Naive thymus-derived CD4-positive, alpha-beta T cell (primary cell): ENCODE results near the gene MALT1. TPM values are rescaled to one million over a fixed set of nuclear protein-coding genes. Genes with fewer than 3 reads are reported as not detected.
A peak's percentile ranks its signal among the peaks of the same experiment; 100 is the strongest.

Experiments used
- ATAC-seq: fragments of 150-1000 bp; cut with Tn5 transposase; 2 replicates; pipeline ENCODE4 v1.10.0; 2021; ENCODE audit warnings: mild to moderate bottlenecking, moderate library complexity
- CTCF ChIA-PET: fragments of 350-600 bp; sonication (Branson Sonifier 250); formaldehyde crosslinking; loops from one replicate; lab custom pipeline; 2021; ENCODE audit warnings: antibody characterized with exemption; lab: Charles Lee
- POLR2A ChIA-PET: fragments of 350-600 bp; sonication (Branson Sonifier 250); formaldehyde crosslinking; loops from one replicate; lab custom pipeline; 2021; ENCODE audit warnings: antibody characterized with exemption, inconsistent platforms; lab: Charles Lee
- DNase-seq, 9 donors: peaks; one replicate each; pipeline versions ENCODE4 v3.0.0 to v3.0.0-alpha.2; 2020 to 2022; ENCODE audit warnings: mixed read lengths in 1 of 9
- H3K27ac ChIP-seq: one replicate; pipeline ENCODE4 v1.7.0; 2013; ENCODE audit warnings: mild to moderate bottlenecking, low read depth, low read length, moderate library complexity
- H3K27me3 ChIP-seq, 2 donors: one replicate each; pipeline ENCODE4 v1.7.0; 2013; ENCODE audit warnings: low read length in 2 of 2, mild to moderate bottlenecking in 2 of 2, moderate library complexity in 2 of 2; ENCODE audit not compliant: control insufficient read depth in 2 of 2, insufficient read depth in 2 of 2
- H3K36me3 ChIP-seq, 3 experiments: 1 replicate in 2 of 3; 2 replicates in 1 of 3; pipeline ENCODE4 v1.7.0; 2013; ENCODE audit warnings: low read length in 3 of 3, mild to moderate bottlenecking in 3 of 3, moderate library complexity in 1 of 3; ENCODE audit not compliant: insufficient read depth in 3 of 3, control insufficient read depth in 2 of 3
- H3K4me1 ChIP-seq, 2 donors: one replicate each; pipeline ENCODE4 v1.7.0; 2013; ENCODE audit warnings: low read length in 2 of 2, mild to moderate bottlenecking in 2 of 2, moderate library complexity in 1 of 2; ENCODE audit not compliant: control insufficient read depth in 2 of 2, insufficient read depth in 2 of 2
- H3K4me3 ChIP-seq: 2 replicates; pipeline ENCODE4 v1.7.0; 2013; ENCODE audit warnings: mild to moderate bottlenecking, low read length
- H3K9me3 ChIP-seq, 3 experiments: 1 replicate in 2 of 3; 2 replicates in 1 of 3; pipeline ENCODE4 v1.7.0; 2013; ENCODE audit warnings: low read length in 3 of 3; ENCODE audit not compliant: control insufficient read depth in 2 of 3
- H3K27ac Mint-ChIP-seq, 9 donors: one replicate each; pipeline ENCODE4 v1.8.0; 2020 to 2022; ENCODE audit warnings: mixed read lengths in 9 of 9, mild to moderate bottlenecking in 8 of 9, moderate library complexity in 5 of 9, inconsistent platforms in 2 of 9
- H3K27me3 Mint-ChIP-seq, 5 donors: one replicate each; pipeline ENCODE4 v1.8.0; 2021 to 2022; ENCODE audit warnings: mixed read lengths in 5 of 5, mild to moderate bottlenecking in 1 of 5
- H3K36me3 Mint-ChIP-seq, 5 donors: one replicate each; pipeline ENCODE4 v1.8.0; 2020 to 2022; ENCODE audit warnings: mixed read lengths in 5 of 5, mild to moderate bottlenecking in 3 of 5, inconsistent platforms in 1 of 5
- H3K4me1 Mint-ChIP-seq, 7 donors: one replicate each; pipeline ENCODE4 v1.8.0; 2020 to 2022; ENCODE audit warnings: mixed read lengths in 7 of 7, mild to moderate bottlenecking in 3 of 7, inconsistent platforms in 1 of 7
- H3K4me3 Mint-ChIP-seq, 10 donors: one replicate each; pipeline ENCODE4 v1.8.0; 2020 to 2022; ENCODE audit warnings: mild to moderate bottlenecking in 10 of 10, mixed read lengths in 10 of 10, moderate library complexity in 6 of 10, inconsistent platforms in 2 of 10
- H3K9me3 Mint-ChIP-seq, 11 donors: one replicate each; pipeline ENCODE4 v1.8.0; 2020 to 2022; ENCODE audit warnings: mixed read lengths in 11 of 11, mild to moderate bottlenecking in 4 of 11, inconsistent platforms in 1 of 11, moderate library complexity in 1 of 11
- intact Hi-C, 2 donors: fragments of 100-400 bp; cut with micrococcal nuclease; formaldehyde crosslinking; loops; one replicate each; pipeline ENCODE4 v1.15.1; 2023
- polyA plus RNA-seq, 2 donors: library from polyadenylated mRNA; unstranded; fragments of 300-500 nt; fragmentation: Illumina TruSeq; gene quantifications; one replicate each; pipeline ENCODE4 v1.2.3, GENCODE V29; 2021
- total RNA-seq, 6 experiments: library from RNA in 5 of 6; stranded (reverse) in 5 of 6; gene quantifications; 1 replicate in 5 of 6; 2 replicates in 1 of 6; pipeline ENCODE4 v1.2.3 and lab custom pipeline; 2021 to 2026

MALT1 gene
- total and polyA plus RNA-seq, 7 experiments from 2014 or later = 43.8 to 101 (median 67.9) TPM

- POLR2A ChIA-PET = interaction anchor here (5.8 kb wide), 1 partner anchor 8 kb away, joined by 101 read pairs; the partner anchor contains the start of gene MALT1
- Histone ChIP-seq H3K27ac (no peak overlapping the region), H3K36me3 (no peaks in the 10 kb centered on the region), H3K27me3 (no peaks in the 10 kb centered on the region), H3K4me3 (no peak overlapping the region), H3K4me1 (peaks cover 24 to 31% of the 10 kb centered on the region in 2 donors), H3K9me3 (no peaks in the 10 kb centered on the region)
- CTCF ChIA-PET = no interaction called here
- no peak for ATAC-seq
- Mint-ChIP-seq H3K4me3 (no peak overlapping the region), H3K27ac (peak overlapping the region in 1 of 9 donors; percentile 9), H3K36me3 (peaks cover 0 to 21% (median 9%) of the 10 kb centered on the region in 5 donors), H3K27me3 (no peaks in the 10 kb centered on the region), H3K9me3 (no peaks in the 10 kb centered on the region), H3K4me1 (peaks cover 33 to 62% (median 55%) of the 10 kb centered on the region in 7 donors)
- intact Hi-C loops = no loop called here
- no peak for DNase-seq
Observed at GRCh38 chr18:58662118-58662517, 9.1 kb upstream of the MALT1 start.

GRCh38 chr18:58666176-58666575, 5.1 kb upstream of the MALT1 start:
- Mint-ChIP-seq H3K4me1 (peaks cover 21 to 53% (median 43%) of the 10 kb centered on the region in 7 donors), H3K4me3 (no peak overlapping the region), H3K27me3 (peaks cover 0 to 6% (median 0%) of the 10 kb centered on the region in 5 donors), H3K9me3 (peaks cover 0 to 2% (median 0%) of the 10 kb centered on the region in 11 donors), H3K27ac (no peak overlapping the region), H3K36me3 (peaks cover 0 to 12% (median 3%) of the 10 kb centered on the region in 5 donors)
- Histone ChIP-seq H3K4me3 (no peak overlapping the region), H3K36me3 (no peaks in the 10 kb centered on the region), H3K9me3 (no peaks in the 10 kb centered on the region), H3K27ac (no peak overlapping the region), H3K4me1 (peaks cover 0 to 6% of the 10 kb centered on the region in 2 donors), H3K27me3 (no peaks in the 10 kb centered on the region)
- DNase-seq (no peak), ATAC-seq (no peak)
- POLR2A ChIA-PET = interaction anchor here (0.7 kb wide), 1 partner anchor 27 kb away, joined by 4 read pairs; no protein-coding TSS in a partner anchor
- CTCF ChIA-PET = interaction anchor here (0.7 kb wide), 1 partner anchor 73 kb away, joined by 3 read pairs; no protein-coding TSS in a partner anchor
- intact Hi-C loops = no loop called here

GRCh38 chr18:58668211-58668610, 3.1 kb upstream of the MALT1 start:
- intact Hi-C loops = no loop called here
- CTCF ChIA-PET = no interaction called here

GRCh38 chr18:58668897-58669296, 2.4 kb upstream of the MALT1 start:
- H3K36me3 ChIP-seq = no peaks in the 10 kb centered on the region
- ATAC-seq (no peak), DNase-seq (no peak)
- intact Hi-C loops = no loop called here
- H3K9me3 ChIP-seq = no peaks in the 10 kb centered on the region
- H3K4me1 ChIP-seq = peaks cover 12 to 16% of the 10 kb centered on the region in 2 donors
- Mint-ChIP-seq H3K36me3 (peaks cover 0 to 6% (median 2%) of the 10 kb centered on the region in 5 donors), H3K4me1 (peaks cover 25 to 54% (median 43%) of the 10 kb centered on the region in 7 donors), H3K27me3 (peaks cover 0 to 6% (median 0%) of the 10 kb centered on the region in 5 donors), H3K27ac (peak overlapping the region in 2 of 9 donors; percentile 58 to 87), H3K4me3 (no peak overlapping the region), H3K9me3 (peaks cover 0 to 2% (median 0%) of the 10 kb centered on the region in 11 donors)
- H3K4me3 ChIP-seq = no peak overlapping the region
- CTCF ChIA-PET = interaction anchor here (0.8 kb wide), 1 partner anchor 56 kb away, joined by 4 read pairs; no protein-coding TSS in a partner anchor
- H3K27ac ChIP-seq = no peak overlapping the region
- H3K27me3 ChIP-seq = no peaks in the 10 kb centered on the region
- POLR2A ChIA-PET = interaction anchor here (0.8 to 10.5 kb wide), 4 partner anchors 9 to 43 kb away, joined by 4 to 236 read pairs (median 59); no protein-coding TSS in a partner anchor

More at GRCh38 chr18:58668211-58668610, 3.1 kb upstream of the MALT1 start:
- Histone ChIP-seq H3K36me3 (no peaks in the 10 kb centered on the region), H3K9me3 (no peaks in the 10 kb centered on the region), H3K4me3 (no peak overlapping the region), H3K4me1 (peaks cover 6 to 9% of the 10 kb centered on the region in 2 donors), H3K27ac (no peak overlapping the region), H3K27me3 (no peaks in the 10 kb centered on the region)
- peaks cover 18 to 48% (median 38%) of the 10 kb centered on the region in 7 donors for H3K4me1 Mint-ChIP-seq
- POLR2A ChIA-PET = interaction anchor here (5.9 to 10.5 kb wide), 2 partner anchors 9 to 19 kb away, joined by 101 to 236 read pairs; no protein-coding TSS in a partner anchor
- ATAC-seq (no peak), DNase-seq (no peak)
- H3K27ac Mint-ChIP-seq = no peak overlapping the region
- no peak overlapping the region for H3K4me3 Mint-ChIP-seq
- H3K27me3 Mint-ChIP-seq = peaks cover 0 to 6% (median 0%) of the 10 kb centered on the region in 5 donors
- peaks cover 0 to 5% (median 3%) of the 10 kb centered on the region in 5 donors for H3K36me3 Mint-ChIP-seq
- H3K9me3 Mint-ChIP-seq = peaks cover 0 to 2% (median 0%) of the 10 kb centered on the region in 11 donors

- Histone ChIP-seq H3K27me3 (no peaks in the 10 kb centered on the region), H3K4me1 (peaks cover 16 to 22% of the 10 kb centered on the region in 2 donors), H3K36me3 (no peaks in the 10 kb centered on the region), H3K27ac (peak overlapping the region; percentile 88), H3K9me3 (no peaks in the 10 kb centered on the region), H3K4me3 (no peak overlapping the region)
- Mint-ChIP-seq H3K27ac (peak overlapping the region; percentile 58 to 96 (median 88)), H3K27me3 (peaks cover 0 to 6% (median 0%) of the 10 kb centered on the region in 5 donors), H3K4me3 (peak overlapping the region; percentile 35 to 97 (median 88)), H3K36me3 (peaks cover 3 to 15% (median 6%) of the 10 kb centered on the region in 5 donors), H3K4me1 (peaks cover 28 to 61% (median 48%) of the 10 kb centered on the region in 7 donors), H3K9me3 (peaks cover 0 to 2% (median 0%) of the 10 kb centered on the region in 11 donors)
- intact Hi-C loops = loop anchor here (1.0 to 5.0 kb wide), 3 partner anchors 8 to 128 kb away; no protein-coding TSS in a partner anchor
- ChIA-PET POLR2A (interaction anchor here (0.7 to 10.5 kb wide), 13 partner anchors 10 to 81 kb away, joined by 3 to 236 read pairs (median 13); partner anchors contain the start of gene ALPK2), CTCF (interaction anchor here (0.6 to 2.3 kb wide), 4 partner anchors 11 to 140 kb away, joined by 3 to 13 read pairs (median 4); no protein-coding TSS in a partner anchor)
- DNase-seq (peak in 1 of 9 donors; percentile 18), ATAC-seq (no peak)
Observed at GRCh38 chr18:58669731-58670378, 1.4 kb upstream of the MALT1 start.

GRCh38 chr18:58670404-58671110, 708 bp upstream of the MALT1 start:
- DNase-seq (peak in 1 of 9 donors; percentile 23), ATAC-seq (no peak)
- no peaks in the 10 kb centered on the region for H3K9me3 ChIP-seq
- no peaks in the 10 kb centered on the region for H3K36me3 ChIP-seq
- peak overlapping the region; percentile 82 to 97 (median 90) for H3K4me3 Mint-ChIP-seq
- ChIA-PET CTCF (interaction anchor here (0.6 to 2.4 kb wide), 7 partner anchors 11 to 141 kb away, joined by 3 to 13 read pairs (median 5); no protein-coding TSS in a partner anchor), POLR2A (interaction anchor here (0.6 to 10.5 kb wide), 25 partner anchors 10 to 141 kb away, joined by 3 to 236 read pairs (median 5); partner anchors contain the start of gene ALPK2)
- peaks cover 22 to 28% of the 10 kb centered on the region in 2 donors for H3K4me1 ChIP-seq
- peak overlapping the region; percentile 79 for H3K4me3 ChIP-seq
- H3K27ac ChIP-seq = peak overlapping the region; percentile 88
- peaks cover 33 to 66% (median 52%) of the 10 kb centered on the region in 7 donors for H3K4me1 Mint-ChIP-seq
- no peaks in the 10 kb centered on the region for H3K27me3 ChIP-seq
- intact Hi-C loops = loop anchor here (1.0 to 5.0 kb wide), 14 partner anchors 8 to 689 kb away; partner anchors contain the start of genes SEC11C (in 2 of the 2), ALPK2 (in 1 of the 2) and LMAN1 (in 1 of the 2)
- H3K27me3 Mint-ChIP-seq = peaks cover 0 to 6% (median 0%) of the 10 kb centered on the region in 5 donors
- peaks cover 3 to 15% (median 6%) of the 10 kb centered on the region in 5 donors for H3K36me3 Mint-ChIP-seq
- peaks cover 0 to 2% (median 0%) of the 10 kb centered on the region in 11 donors for H3K9me3 Mint-ChIP-seq
- peak overlapping the region; percentile 58 to 96 (median 88) for H3K27ac Mint-ChIP-seq
